H1 (cell line): Measurements from ENCODE around the gene CST6. TPM values are rescaled to one million over a fixed set of nuclear protein-coding genes. Genes with fewer than 3 reads are reported as not detected.
A peak's percentile ranks its signal among the peaks of the same experiment; 100 is the strongest.

ENCODE experiments used
- CTCF ChIA-PET: fragments of 300-600 bp; sonication (Branson Sonifier 250); formaldehyde crosslinking; loops from one replicate; lab custom pipeline; 2021; ENCODE audit not compliant: partially characterized antibody; lab: Charles Lee
- POLR2A ChIA-PET: fragments of 300-600 bp; sonication (Branson Sonifier 250); formaldehyde crosslinking; loops from one replicate; lab custom pipeline; 2021; ENCODE audit warnings: inconsistent platforms; ENCODE audit not compliant: partially characterized antibody; lab: Charles Lee
- DNase-seq, 2 experiments: peaks; one replicate each; pipeline versions ENCODE4 v3.0.0 to v3.0.0-alpha.2; 2010 to 2022; ENCODE audit warnings: low spot score in 2 of 2, low read depth in 1 of 2, mixed read lengths in 1 of 2
- FAIRE-seq: peaks from 2 replicates; lab custom pipeline; 2011; peaks lifted over from hg19 to GRCh38; lab: Jason Lieb, UNC
- H2AFZ ChIP-seq: 2 replicates; pipeline ENCODE4 v1.8.1; 2012; ENCODE audit warnings: low read length, inconsistent platforms
- H2AK5ac ChIP-seq: 2 replicates; pipeline ENCODE4 v1.6.1; 2013; ENCODE audit warnings: low read depth, low read length
- H2BK120ac ChIP-seq: replicated peaks from 2 replicates; pipeline ENCODE3; 2013; ENCODE audit warnings: low read depth, low read length, inconsistent platforms
- H2BK12ac ChIP-seq: 2 replicates; pipeline ENCODE4 v1.6.1; 2013; ENCODE audit warnings: low read depth, low read length
- H2BK15ac ChIP-seq: 2 replicates; pipeline ENCODE4 v1.6.1; 2013; ENCODE audit warnings: low read length
- H2BK20ac ChIP-seq: 2 replicates; pipeline ENCODE4 v1.6.1; 2013; ENCODE audit warnings: low read length
- H2BK5ac ChIP-seq: 2 replicates; pipeline ENCODE4 v1.6.1; 2013; ENCODE audit warnings: low read depth, low read length
- H3K14ac ChIP-seq: 2 replicates; pipeline ENCODE4 v1.6.1; 2013; ENCODE audit warnings: inconsistent platforms; ENCODE audit not compliant: insufficient read length
- H3K18ac ChIP-seq: 2 replicates; pipeline ENCODE4 v1.6.1; 2013; ENCODE audit warnings: low read length; ENCODE audit errors: extremely low read depth
- H3K23ac ChIP-seq: 2 replicates; pipeline ENCODE4 v1.6.1; 2013; ENCODE audit warnings: inconsistent platforms; ENCODE audit not compliant: insufficient read length
- H3K23me2 ChIP-seq: 2 replicates; pipeline ENCODE4 v1.6.1; 2013; ENCODE audit warnings: low read depth, low read length
- H3K27ac ChIP-seq: 2 replicates; pipeline ENCODE4 v1.6.1; 2011; ENCODE audit warnings: low read depth, low read length, inconsistent platforms
- H3K27me3 ChIP-seq, 4 experiments: replicated peaks in 1 of 4; 1 replicate in 1 of 4; 2 replicates in 3 of 4; pipeline versions ENCODE4 v1.6.1 to v1.8.1; 2011 to 2013; ENCODE audit warnings: low read length in 3 of 4, mild to moderate bottlenecking in 3 of 4, inconsistent platforms in 2 of 4, mixed read lengths in 2 of 4, moderate library complexity in 1 of 4; ENCODE audit not compliant: control insufficient read depth in 3 of 4, insufficient read depth in 3 of 4; ENCODE audit errors: extremely low read depth in 1 of 4
- H3K36me3 ChIP-seq, 4 experiments: 2 replicates each; pipeline versions ENCODE4 v1.6.1 to v1.8.1; 2011 to 2013; ENCODE audit warnings: mild to moderate bottlenecking in 4 of 4, low read length in 3 of 4, moderate library complexity in 2 of 4, control low read depth in 1 of 4, inconsistent platforms in 1 of 4; ENCODE audit not compliant: insufficient read depth in 4 of 4, control insufficient read depth in 2 of 4
- H3K4ac ChIP-seq: replicated peaks from 2 replicates; pipeline ENCODE3; 2013; ENCODE audit warnings: low read length, low read depth, mixed read lengths, inconsistent platforms; ENCODE audit not compliant: insufficient read length
- H3K4me1 ChIP-seq, 4 experiments: replicated peaks in 1 of 4; 1 replicate in 1 of 4; 2 replicates in 3 of 4; pipeline versions ENCODE4 v1.6.1 to v1.8.1; 2011 to 2013; ENCODE audit warnings: low read length in 3 of 4, inconsistent platforms in 2 of 4, mixed read lengths in 1 of 4; ENCODE audit not compliant: insufficient read depth in 4 of 4, control insufficient read depth in 3 of 4
- H3K4me2 ChIP-seq, 2 experiments: 2 replicates each; pipeline versions ENCODE4 v1.6.1 to v1.8.1; 2011 to 2013; ENCODE audit warnings: low read depth in 2 of 2, low read length in 2 of 2, control low read depth in 1 of 2, inconsistent platforms in 1 of 2, mild to moderate bottlenecking in 1 of 2; ENCODE audit not compliant: insufficient read depth in 1 of 2
- H3K4me3 ChIP-seq, 4 experiments: fragments of 200-600, 300-600 bp in 1 of 4; sonication (generic), shearing (Covaris generic), sonication (Bioruptor Twin) in 1 of 4; 2 replicates each; pipeline versions ENCODE4 v1.5.1 to v1.8.1; 2011 to 2016; ENCODE audit warnings: low read length in 4 of 4, low read depth in 3 of 4, control low read depth in 2 of 4, inconsistent platforms in 2 of 4, mild to moderate bottlenecking in 2 of 4, mixed read lengths in 1 of 4, moderate library complexity in 1 of 4; ENCODE audit not compliant: insufficient read depth in 2 of 4; ENCODE audit errors: extremely low read depth in 1 of 4
- H3K56ac ChIP-seq: replicated peaks from 2 replicates; pipeline ENCODE3; 2013; ENCODE audit warnings: low read depth, mild to moderate bottlenecking, mixed read lengths, low read length, inconsistent platforms; ENCODE audit not compliant: insufficient read length
- H3K79me1 ChIP-seq: 2 replicates; pipeline ENCODE4 v1.6.1; 2013; ENCODE audit warnings: low read depth, low read length, control low read depth
- H3K79me2 ChIP-seq, 2 experiments: 2 replicates each; pipeline versions ENCODE4 v1.6.1 to v1.8.1; 2012 to 2013; ENCODE audit warnings: low read length in 2 of 2, mild to moderate bottlenecking in 2 of 2, inconsistent platforms in 1 of 2; ENCODE audit not compliant: insufficient read depth in 2 of 2, control insufficient read depth in 1 of 2
- H3K9ac ChIP-seq, 4 experiments: replicated peaks in 1 of 4; 1 replicate in 1 of 4; 2 replicates in 3 of 4; pipeline versions ENCODE4 v1.6.1 to v1.8.1; 2011 to 2013; ENCODE audit warnings: low read depth in 3 of 4, low read length in 3 of 4, control low read depth in 2 of 4, mild to moderate bottlenecking in 2 of 4, moderate library complexity in 2 of 4, inconsistent platforms in 1 of 4; ENCODE audit errors: extremely low read depth in 1 of 4
- H3K9me3 ChIP-seq, 2 experiments: 2 replicates each; pipeline versions ENCODE4 v1.6.1 to v1.8.1; 2012 to 2013; ENCODE audit warnings: mild to moderate bottlenecking in 2 of 2, moderate library complexity in 2 of 2, control low read depth in 1 of 2, inconsistent platforms in 1 of 2, low read depth in 1 of 2, low read length in 1 of 2, mixed read lengths in 1 of 2; ENCODE audit not compliant: insufficient read depth in 2 of 2
- H4K20me1 ChIP-seq, 2 experiments: replicated peaks in 1 of 2; 2 replicates each; pipeline versions ENCODE3 to v1.8.1; 2011 to 2013; ENCODE audit warnings: inconsistent platforms in 2 of 2, low read length in 2 of 2, mild to moderate bottlenecking in 1 of 2; ENCODE audit not compliant: insufficient read depth in 2 of 2, control insufficient read depth in 1 of 2
- H4K5ac ChIP-seq: 2 replicates; pipeline ENCODE4 v1.6.1; 2013; ENCODE audit warnings: low read length, low read depth, mixed read lengths, inconsistent platforms; ENCODE audit not compliant: insufficient read length
- H4K8ac ChIP-seq: 2 replicates; pipeline ENCODE4 v1.8.0; 2013; ENCODE audit warnings: mild to moderate bottlenecking, moderate library complexity, low read length, inconsistent platforms; ENCODE audit not compliant: insufficient read depth; ENCODE audit errors: extremely low read depth
- H4K91ac ChIP-seq: replicated peaks from 2 replicates; pipeline ENCODE3; 2013; ENCODE audit warnings: low read length, mixed read lengths, inconsistent platforms; ENCODE audit not compliant: insufficient read length
- FOSL1 ChIP-seq: IDR thresholded peaks from 2 replicates; pipeline ENCODE4 v1.6.1; 2011; ENCODE audit warnings: mild to moderate bottlenecking, low read depth, low read length, moderate library complexity; ENCODE audit not compliant: insufficient read depth
- KDM1A ChIP-seq: fragments of 200-600, 300-600 bp; sonication (generic); IDR thresholded peaks from 2 replicates; pipeline ENCODE4 v1.7.1; 2016; ENCODE audit warnings: mild to moderate bottlenecking, low read length, borderline replicate concordance
- MAFK ChIP-seq: IDR thresholded peaks from 2 replicates; pipeline ENCODE4 v1.6.1; 2012; ENCODE audit warnings: low read depth, mild to moderate bottlenecking, improper control_type of control experiment, low read length
- RNF2 ChIP-seq: fragments of 200-900, 300-1000 bp; sonication (generic); IDR thresholded peaks from 2 replicates; pipeline ENCODE4 v1.7.1; 2016; ENCODE audit warnings: borderline replicate concordance, low read depth, mild to moderate bottlenecking, antibody characterized with exemption, low read length; ENCODE audit not compliant: poor library complexity, severe bottlenecking; ENCODE audit errors: missing control alignments
- WGBS, 2 experiments: shearing (Covaris generic) in 1 of 2; methylation state at CpG; one replicate each; pipeline versions ENCODE4 v1.1.6 to v1.1.7; 2013 to 2015; ENCODE audit warnings: low lambda C conversion rate in 2 of 2, mixed read lengths in 2 of 2, inconsistent platforms in 1 of 2, low coverage in 1 of 2, missing lambda C conversion rate in 1 of 2; ENCODE audit not compliant: insufficient replicate concordance in 2 of 2, insufficient coverage in 1 of 2, insufficient read length in 1 of 2; ENCODE audit errors: extremely low coverage in 1 of 2, missing lambda C conversion rate in 1 of 2; 5-methylcytosine and 5-hydroxymethylcytosine counted together
- polyA plus RNA-seq, 7 experiments: library from polyadenylated mRNA; depleted of rRNA in 3 of 7; stranded (reverse) in 5 of 7; unstranded in 2 of 7; fragments of >200 nt in 5 of 7; fragments of 200-250 nt in 2 of 7; gene quantifications; 1 replicate in 5 of 7; 2 replicates in 1 of 7; 4 replicates in 1 of 7; pipeline versions ENCODE4 v1.2.1 to v1.2.3, GENCODE V29; 2011 to 2013; ENCODE audit warnings: missing spikeins in 2 of 7, mixed read lengths in 2 of 7
- total RNA-seq: library from RNA; stranded (reverse); fragmentation: NEBNext Ultra II Directional; extraction: Animal tissue kit (Norgen Biotek cat#: 25700); gene quantifications from 2 replicates; pipeline ENCODE4 v1.2.1, GENCODE V29; 2021

The CST6 gene
- total and polyA plus RNA-seq, 2 of the 8 experiments (the other 6 are each of a cell fraction or from before 2014, with no cell fraction given): 1.6 to 7.6 TPM

DNA sequence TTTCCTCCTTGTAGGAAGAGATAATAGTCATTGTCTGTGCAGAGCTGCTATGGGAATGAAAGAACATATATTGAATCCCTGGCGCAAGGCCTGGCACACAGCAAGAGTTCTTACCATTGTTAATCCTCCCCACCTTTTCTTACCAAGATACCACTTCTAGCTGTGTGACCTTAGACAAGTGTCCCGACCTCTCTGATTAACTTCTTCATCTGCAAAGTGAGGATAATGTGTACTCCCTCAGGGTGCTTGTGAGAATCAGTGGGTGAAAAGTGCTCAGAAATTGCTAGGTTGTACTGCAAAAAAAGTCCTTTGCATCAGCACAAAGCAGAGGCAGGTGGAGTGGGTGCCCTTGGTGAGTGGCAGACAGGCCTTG, 3.7 kb upstream of the CST6 start:
- Histone ChIP-seq H2AK5ac (no peak overlapping the region), H3K4me2 (no peak overlapping the region), H3K79me1 (peaks cover 8% of the 10 kb centered on the region), H2BK20ac (no peak overlapping the region), H4K5ac (no peak overlapping the region), H3K27me3 (peaks cover 6 to 25% (median 22%) of the 10 kb centered on the region in 4 experiments), H3K27ac (no peak overlapping the region), H3K9ac (no peak overlapping the region), H3K56ac (no peak overlapping the region), H2BK12ac (no peak overlapping the region; the same call in 1 of the 2 replicates), H2BK15ac (0 out of 2 replicates have a peak overlapping the region, but pooled peaks have one; percentile 49), H3K14ac (no peak overlapping the region), H4K8ac (0 out of 2 replicates have a peak overlapping the region, but pooled peaks have one; percentile 20), H3K9me3 (no peaks in the 10 kb centered on the region), H4K20me1 (peaks cover 0 to 4% of the 10 kb centered on the region in 2 experiments), H4K91ac (no peak overlapping the region), H2BK120ac (no peak overlapping the region), H3K23ac (no peak overlapping the region), H3K23me2 (peaks cover 2% of the 10 kb centered on the region; the same call in 1 of the 2 replicates), H3K36me3 (peaks cover 0 to 10% (median 4%) of the 10 kb centered on the region in 4 experiments; a peak in 5 of 8 replicates), H3K4me1 (peaks cover 0 to 22% (median 10%) of the 10 kb centered on the region in 4 experiments; a peak in 5 of 7 replicates), H2BK5ac (no peak overlapping the region), H3K18ac (no peak overlapping the region), H3K79me2 (peaks cover 0 to 6% of the 10 kb centered on the region in 2 experiments; a peak in 2 of 4 replicates), H3K4ac (no peak overlapping the region), H2AFZ (no peak overlapping the region), H3K4me3 (no peak overlapping the region)
- no peak for FAIRE-seq
- no peak for DNase-seq
- WGBS, 2 experiments: 64% methylated on average over 2 of the region's 2 CpGs; no CpG with 5 or more reads in 1 of the 2 experiments
- TF ChIP-seq RNF2 (no peak), FOSL1 (no peak), MAFK (no peak), KDM1A (peak; percentile 85)
- ChIA-PET POLR2A (interaction anchor here (1.0 to 1.8 kb wide), 8 partner anchors 12 to 148 kb away, joined by 3 to 4 read pairs (median 4); partner anchors contain the start of genes CATSPER1 and MUS81), CTCF (interaction anchor here (0.7 to 6.4 kb wide), 11 partner anchors 14 to 345 kb away, joined by 3 to 35 read pairs (median 4); partner anchors contain the start of gene FIBP)
